ENCODE results near the gene GBX1.

The GBX1 gene

GRCh38 chr7:151141855-151142685 is 25.4 kb downstream of the GBX1 start:
- Histone ChIP-seq H3K79me2 (ENCODE audit: insufficient read depth, low read length) (no peaks in the 10 kb centered on the region), H3K27ac (ENCODE audit: low read depth, low read length) (no peak overlapping the region), H3K9ac (ENCODE audit: low read length) (no peak overlapping the region), H3K36me3 (ENCODE audit: low read length) (no peaks in the 10 kb centered on the region), H3K9me3 (ENCODE audit: insufficient read depth, low read length) (no peaks in the 10 kb centered on the region), H3K9me2 (replicated peaks; ENCODE audit: insufficient read depth, low read length) (no peaks in the 10 kb centered on the region), H3K27me3 (ENCODE audit: low read length) (no peaks in the 10 kb centered on the region), H2AFZ (ENCODE audit: low read depth, low read length, severe bottlenecking) (no peak overlapping the region), H3F3A (ENCODE audit: insufficient read depth) (no peaks in the 10 kb centered on the region), H4K20me1 (ENCODE audit: low read depth, low read length) (no peaks in the 10 kb centered on the region), H3K4me3 (ENCODE audit: insufficient read depth, low read length, poor library complexity, severe bottlenecking) (no peak overlapping the region), H3K4me2 (ENCODE audit: low read depth, low read length, poor library complexity, severe bottlenecking) (no peak overlapping the region)
- TF ChIP-seq EZH2phosphoT487 (conservative IDR thresholded peaks at IDR 0.05; ENCODE audit: low read length): no peak
- no peak for TF ChIP-seq CTCF (IDR thresholded peaks at IDR 0.05; ENCODE audit: insufficient read depth, low read length, poor library complexity, severe bottlenecking)

- Histone ChIP-seq H3K27ac (ENCODE audit: low read depth, low read length) (no peak overlapping the region), H3K9me2 (replicated peaks; ENCODE audit: insufficient read depth, low read length) (no peaks in the 10 kb centered on the region)
Observed at GRCh38 chr7:151141311-151141854, 26.1 kb downstream of the GBX1 start.

GRCh38 chr7:151140826-151141225 is 26.7 kb downstream of the GBX1 start:
- H3K4me3 ChIP-seq (ENCODE audit: insufficient read depth, low read length, poor library complexity, severe bottlenecking): no peak overlapping the region
- no peaks in the 10 kb centered on the region for H3K9me3 ChIP-seq (ENCODE audit: insufficient read depth, low read length)
- H3K4me2 ChIP-seq (ENCODE audit: low read depth, low read length, poor library complexity, severe bottlenecking): no peak overlapping the region
- H3K27ac ChIP-seq (ENCODE audit: low read depth, low read length): no peak overlapping the region
- H3K27me3 ChIP-seq (ENCODE audit: low read length): no peaks in the 10 kb centered on the region
- H3K36me3 ChIP-seq (ENCODE audit: low read length): no peaks in the 10 kb centered on the region
- no peak overlapping the region for H2AFZ ChIP-seq (ENCODE audit: low read depth, low read length, severe bottlenecking)
- TF ChIP-seq CTCF (IDR thresholded peaks at IDR 0.05; ENCODE audit: insufficient read depth, low read length, poor library complexity, severe bottlenecking): no peak
- no peaks in the 10 kb centered on the region for H3K79me2 ChIP-seq (ENCODE audit: insufficient read depth, low read length)
- no peaks in the 10 kb centered on the region for H3K9me2 ChIP-seq (replicated peaks; ENCODE audit: insufficient read depth, low read length)
- H4K20me1 ChIP-seq (ENCODE audit: low read depth, low read length): no peaks in the 10 kb centered on the region
- no peaks in the 10 kb centered on the region for H3F3A ChIP-seq (ENCODE audit: insufficient read depth)
- no peak overlapping the region for H3K9ac ChIP-seq (ENCODE audit: low read length)

More at GRCh38 chr7:151141311-151141854, 26.1 kb downstream of the GBX1 start:
- no peak overlapping the region for H3K4me3 ChIP-seq (ENCODE audit: insufficient read depth, low read length, poor library complexity, severe bottlenecking)
- H3F3A ChIP-seq (ENCODE audit: insufficient read depth): no peaks in the 10 kb centered on the region
- H3K9ac ChIP-seq (ENCODE audit: low read length): no peak overlapping the region
- H3K4me2 ChIP-seq (ENCODE audit: low read depth, low read length, poor library complexity, severe bottlenecking): no peak overlapping the region
- H2AFZ ChIP-seq (ENCODE audit: low read depth, low read length, severe bottlenecking): no peak overlapping the region
- H3K36me3 ChIP-seq (ENCODE audit: low read length): no peaks in the 10 kb centered on the region
- no peaks in the 10 kb centered on the region for H3K9me3 ChIP-seq (ENCODE audit: insufficient read depth, low read length)
- no peaks in the 10 kb centered on the region for H4K20me1 ChIP-seq (ENCODE audit: low read depth, low read length)
- H3K27me3 ChIP-seq (ENCODE audit: low read length): no peaks in the 10 kb centered on the region
- no peak for TF ChIP-seq CTCF (IDR thresholded peaks at IDR 0.05; ENCODE audit: insufficient read depth, low read length, poor library complexity, severe bottlenecking)
- no peak for TF ChIP-seq EZH2phosphoT487 (conservative IDR thresholded peaks at IDR 0.05; ENCODE audit: low read length)
- no peaks in the 10 kb centered on the region for H3K79me2 ChIP-seq (ENCODE audit: insufficient read depth, low read length)

Measured in SU-DHL-6 (cell line).